Heart left ventricle (tissue), 16 donors: ENCODE measurements around the gene TIMM17A. TPM values are rescaled to one million over a fixed set of nuclear protein-coding genes. Genes with fewer than 3 reads are reported as not detected.
"Not testable (repeated sequence)": the region's sequence is repeated elsewhere in the genome, so short reads cannot be mapped to it uniquely, and the experiment has no call there.

Source experiments
- ATAC-seq, 4 donors: fragments of 200-7000 bp; cut with Tn5 transposase; one replicate each; pipeline ENCODE4 v1.9.1; 2020 to 2022; ENCODE audit warnings: moderate library complexity in 4 of 4, mild to moderate bottlenecking in 3 of 4, moderate number of reproducible peaks in 1 of 4
- DNase-seq, 5 donors: peaks; one replicate each; pipeline ENCODE4 v3.0.0-alpha.2; 2020
- H3K27ac ChIP-seq, 12 donors: fragments of 200-600 bp; sonication (generic) in 4 of 12; one replicate each; pipeline versions ENCODE4 v1.5.0 to v1.8.0; 2016 to 2022; ENCODE audit warnings: mild to moderate bottlenecking in 2 of 12
- H3K27me3 ChIP-seq, 9 donors: fragments of 200-600 bp; sonication (generic) in 2 of 9; one replicate each; pipeline versions ENCODE4 v1.5.1 to v1.8.0; 2016 to 2022; ENCODE audit warnings: mild to moderate bottlenecking in 3 of 9
- H3K36me3 ChIP-seq, 9 donors: fragments of 200-600 bp; sonication (generic) in 2 of 9; one replicate each; pipeline versions ENCODE4 v1.5.0 to v1.8.0; 2018 to 2022; ENCODE audit warnings: mild to moderate bottlenecking in 2 of 9
- H3K4me1 ChIP-seq, 12 donors: fragments of 200-600 bp; sonication (generic) in 4 of 12; one replicate each; pipeline versions ENCODE4 v1.5.0 to v1.8.0; 2016 to 2022; ENCODE audit warnings: mild to moderate bottlenecking in 3 of 12
- H3K4me3 ChIP-seq, 12 donors: fragments of 200-600 bp; sonication (generic) in 4 of 12; one replicate each; pipeline versions ENCODE4 v1.5.0 to v1.8.0; 2017 to 2022; ENCODE audit warnings: mild to moderate bottlenecking in 9 of 12, moderate library complexity in 4 of 12
- H3K9me3 ChIP-seq, 12 donors: fragments of 200-600 bp; sonication (generic) in 4 of 12; one replicate each; pipeline versions ENCODE4 v1.5.0 to v1.8.0; 2016 to 2022; ENCODE audit warnings: mild to moderate bottlenecking in 1 of 12
- POLR2A ChIP-seq, 2 donors: fragments of 450-650 bp; IDR thresholded peaks; one replicate each; pipeline ENCODE4 v1.6.1; 2017; ENCODE audit warnings: antibody characterized with exemption in 2 of 2, mild to moderate bottlenecking in 2 of 2, moderate library complexity in 2 of 2
- WGBS, 4 donors: extraction: QIAGEN DNeasy Blood & Tissue Kit in 2 of 4; methylation state at CpG; one replicate each; pipeline versions ENCODE4 v1.1.5 to v1.1.7; 2013 to 2018; 5-methylcytosine and 5-hydroxymethylcytosine counted together
- intact Hi-C, 10 donors: fragments of 100-400 bp; cut with DNase I; formaldehyde crosslinking; loops; one replicate each; pipeline versions ENCODE4 v1.11.1 to v1.14.2; 2022
- polyA plus RNA-seq, 2 donors: library from polyadenylated mRNA; stranded (reverse); fragments of 200-250 nt; gene quantifications; one replicate each; pipeline ENCODE4 v1.2.3, GENCODE V29; 2013
- total RNA-seq, 9 donors: library from RNA; depleted of rRNA in 2 of 9; stranded (reverse); fragments of >200 nt in 2 of 9; fragmentation: NEBNext Ultra II Directional in 3 of 9; extraction: Animal tissue kit (Norgen Biotek cat#: 25700) in 3 of 9; gene quantifications; one replicate each; pipeline versions ENCODE4 v1.1.0 to v1.2.4, GENCODE V29; 2016 to 2023
- TF ChIP-seq, protein P1 (sequence below), 12 donors: fragments of 200-600 bp; sonication (generic) in 4 of 12; IDR thresholded peaks; one replicate each; pipeline versions ENCODE4 v1.5.0 to v1.8.0; 2018 to 2022; ENCODE audit warnings: antibody characterized with exemption in 12 of 12, mild to moderate bottlenecking in 5 of 12
- donor health status: ischemic (EF 13 %, LVEDD 7.1; RV severe dilation, severe dysfunction).
- donor health status: healthy with polysubstance abuse.
- donor health status: DM: no; HTN: yes; CAD: no.
- donor health status: DM: no; HTN: no; CAD: no.
- donor health status: ischemic (EF 25% LVEDD 6.9; RV normal size, moderate dysfunction).
- donor health status: ischemic (EF 25% LVEDD 5.7; RV mildly dilated, moderate dysfunction).
- donor health status: healthy.
- donor health status: DM: yes; HTN: yes; CAD: no.
- donor health status: ischemic (EF 35%, LVEDD 5.7; RV mildly dilated, moderate dysfunction).
- donor health status: nonischemic (EF 11% LVEDD 7.7; RV severe dilation, severe dysfunction).
- donor health status: DM: yes; HTN: yes; CAD: no.
- donor health status: PGD.
- donor health status: ischemic (EF 29% LVEDD 5.4; RV normal size, mild dysfunction).
- donor health status: nonischemic (EF 23%, LVEDD 6.1; RV moderate dilation, normal function).

The TIMM17A gene
- total and polyA plus RNA-seq, 11 donors, result 31.7 to 151 (median 86.0) TPM

GRCh38 chr1:201955729-201956143 lies 433 bp downstream of the TIMM17A start:
- Histone ChIP-seq H3K36me3 (peaks cover 0 to 39% (median 35%) of the 10 kb centered on the region in 9 donors), H3K9me3 (no peaks in the 10 kb centered on the region), H3K27ac (peak overlapping the region; percentile 68 to 91 (median 80)), H3K4me1 (peaks cover 0 to 20% (median 11%) of the 10 kb centered on the region in 12 donors), H3K4me3 (peak overlapping the region; percentile 64 to 95 (median 78)), H3K27me3 (no peaks in the 10 kb centered on the region)
- DNase-seq, result no peak
- intact Hi-C loops, result loop anchor here in 6 of 10 donors (2.0 to 5.0 kb wide), 4 partner anchors 27 to 67 kb away; partner anchors contain the start of genes RNPEP (in 1 of the 6) and SHISA4 (in 1 of the 6)
- WGBS, 4 donors, result 0 to 1% (median 1%) methylated on average over 17 of the region's 17 CpGs
- peak in 3 of 4 donors; percentile 48 to 59 (median 52) for ATAC-seq
- TF ChIP-seq, protein P1, sequence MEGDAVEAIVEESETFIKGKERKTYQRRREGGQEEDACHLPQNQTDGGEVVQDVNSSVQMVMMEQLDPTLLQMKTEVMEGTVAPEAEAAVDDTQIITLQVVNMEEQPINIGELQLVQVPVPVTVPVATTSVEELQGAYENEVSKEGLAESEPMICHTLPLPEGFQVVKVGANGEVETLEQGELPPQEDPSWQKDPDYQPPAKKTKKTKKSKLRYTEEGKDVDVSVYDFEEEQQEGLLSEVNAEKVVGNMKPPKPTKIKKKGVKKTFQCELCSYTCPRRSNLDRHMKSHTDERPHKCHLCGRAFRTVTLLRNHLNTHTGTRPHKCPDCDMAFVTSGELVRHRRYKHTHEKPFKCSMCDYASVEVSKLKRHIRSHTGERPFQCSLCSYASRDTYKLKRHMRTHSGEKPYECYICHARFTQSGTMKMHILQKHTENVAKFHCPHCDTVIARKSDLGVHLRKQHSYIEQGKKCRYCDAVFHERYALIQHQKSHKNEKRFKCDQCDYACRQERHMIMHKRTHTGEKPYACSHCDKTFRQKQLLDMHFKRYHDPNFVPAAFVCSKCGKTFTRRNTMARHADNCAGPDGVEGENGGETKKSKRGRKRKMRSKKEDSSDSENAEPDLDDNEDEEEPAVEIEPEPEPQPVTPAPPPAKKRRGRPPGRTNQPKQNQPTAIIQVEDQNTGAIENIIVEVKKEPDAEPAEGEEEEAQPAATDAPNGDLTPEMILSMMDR (IDR thresholded peaks at IDR 0.05), result no peak
- no peak for TF ChIP-seq POLR2A (IDR thresholded peaks at IDR 0.05)

GRCh38 chr1:201958348-201958747 lies 3.0 kb downstream of the TIMM17A start:
- no peak for TF ChIP-seq POLR2A (IDR thresholded peaks at IDR 0.05)
- TF ChIP-seq, protein P1 (IDR thresholded peaks at IDR 0.05), result no peak
- Histone ChIP-seq H3K4me1 (peaks cover 0 to 20% (median 11%) of the 10 kb centered on the region in 12 donors), H3K27ac (no peak overlapping the region), H3K36me3 (peaks cover 0 to 65% (median 62%) of the 10 kb centered on the region in 9 donors), H3K27me3 (no peaks in the 10 kb centered on the region), H3K4me3 (no peak overlapping the region), H3K9me3 (no peaks in the 10 kb centered on the region)
- no peak for ATAC-seq
- 78 to 89% (median 83%) methylated on average over 5 of the region's 5 CpGs for WGBS, 4 donors
- intact Hi-C loops, result loop anchor here in 3 of 10 donors (5.0 kb wide), 1 partner anchor 61 kb away; no protein-coding TSS in a partner anchor
- no peak for DNase-seq

DNA sequence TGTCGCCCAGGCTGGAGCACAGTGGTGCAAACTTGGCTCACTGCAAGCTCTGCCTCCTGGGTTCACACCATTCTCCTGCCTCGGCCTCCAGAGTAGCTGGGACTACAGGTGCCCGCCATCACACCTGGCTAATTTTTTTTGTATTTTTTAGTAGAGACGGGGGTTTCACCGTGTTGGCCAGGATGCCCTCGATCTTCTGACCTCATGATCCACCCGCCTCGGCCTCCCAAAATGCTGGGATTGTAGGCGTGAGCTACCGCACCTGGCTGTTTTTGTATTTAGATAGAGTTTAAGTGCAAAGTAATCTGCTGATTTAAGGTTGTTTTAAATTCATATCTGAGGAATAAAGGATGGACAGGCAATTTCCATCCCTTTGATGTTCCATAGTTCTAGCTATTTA lies 7.1 kb downstream of the TIMM17A start:
- H3K9me3 ChIP-seq, H3K27ac ChIP-seq, DNase-seq, intact Hi-C loops, H3K4me1 ChIP-seq, H3K4me3 ChIP-seq, H3K27me3 ChIP-seq, ATAC-seq: not testable (repeated sequence)
- peaks cover 0 to 100% (median 97%) of the 10 kb centered on the region in 9 donors for H3K36me3 ChIP-seq
- WGBS, 4 donors, result 92 to 95% (median 93%) methylated on average over 10 of the region's 10 CpGs

DNA sequence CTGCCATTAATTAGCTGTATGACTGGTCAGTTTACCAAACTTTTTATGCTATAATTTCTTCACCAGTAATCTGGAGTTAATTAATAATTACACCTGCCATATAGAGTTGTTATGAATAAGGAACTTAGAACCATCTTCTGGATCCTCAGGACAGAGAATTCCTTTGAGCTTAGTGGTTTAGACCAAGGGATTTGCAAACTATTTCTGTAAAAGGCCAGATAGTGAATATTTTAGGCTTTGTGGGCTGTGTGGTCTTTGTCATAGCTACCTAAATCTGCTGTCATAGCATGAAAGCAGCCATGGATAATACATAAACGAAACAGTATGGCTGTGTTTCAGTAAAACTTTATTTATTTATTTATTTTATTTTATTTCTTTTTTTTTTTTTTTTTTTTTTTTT lies 9.0 kb downstream of the TIMM17A start:
- H3K4me3 ChIP-seq, result no peak overlapping the region
- intact Hi-C loops, result no loop called here
- H3K27ac ChIP-seq, result no peak overlapping the region
- H3K27me3 ChIP-seq, result no peaks in the 10 kb centered on the region
- ATAC-seq, result no peak
- H3K4me1 ChIP-seq, result peaks cover 0 to 4% (median 0%) of the 10 kb centered on the region in 12 donors
- WGBS, 4 donors, result 80 to 95% (median 90%) methylated on average over 1 of the region's 1 CpG
- H3K9me3 ChIP-seq, result no peaks in the 10 kb centered on the region
- TF ChIP-seq POLR2A (IDR thresholded peaks at IDR 0.05), result no peak
- TF ChIP-seq, protein P1 (IDR thresholded peaks at IDR 0.05), result no peak
- H3K36me3 ChIP-seq, result peaks cover 0 to 100% (median 97%) of the 10 kb centered on the region in 9 donors
- DNase-seq, result no peak

- DNase-seq (no peak), ATAC-seq (no peak)
- no peak overlapping the region for H3K4me3 ChIP-seq
- no peak for TF ChIP-seq POLR2A (IDR thresholded peaks at IDR 0.05)
- TF ChIP-seq, protein P1 (IDR thresholded peaks at IDR 0.05), result no peak
- peaks cover 3 to 100% (median 96%) of the 10 kb centered on the region in 9 donors for H3K36me3 ChIP-seq
- H3K27ac ChIP-seq, result no peak overlapping the region
- peaks cover 0 to 4% (median 0%) of the 10 kb centered on the region in 12 donors for H3K4me1 ChIP-seq
- no peaks in the 10 kb centered on the region for H3K27me3 ChIP-seq
- H3K9me3 ChIP-seq, result no peaks in the 10 kb centered on the region
- WGBS, 4 donors, result 91 to 94% (median 93%) methylated on average over 5 of the region's 5 CpGs
- intact Hi-C loops, result no loop called here
These were observed 10.9 kb downstream of the TIMM17A start for GRCh38 chr1:201966171-201966570.
